Renal pelvis (tissue), 4 donors: Measurements from ENCODE around the gene ITPK1. TPM values are rescaled to one million over a fixed set of nuclear protein-coding genes. Genes with fewer than 3 reads are reported as not detected.
"Not testable (repeated sequence)": the region's sequence is repeated elsewhere in the genome, so short reads cannot be mapped to it uniquely, and the experiment has no call there.

ENCODE experiments used
- DNase-seq: peaks from one replicate; pipeline ENCODE4 v3.0.0-alpha.2; 2013
- polyA plus RNA-seq, 3 donors: library from polyadenylated mRNA; unstranded; fragments of 120-200 nt; gene quantifications; one replicate each; pipeline ENCODE4 v1.2.1, GENCODE V29; 2013; ENCODE audit not compliant: insufficient read length in 3 of 3

The ITPK1 gene
- polyA plus RNA-seq, 3 donors, result 29.8 to 33.6 (median 33.2) TPM

DNA sequence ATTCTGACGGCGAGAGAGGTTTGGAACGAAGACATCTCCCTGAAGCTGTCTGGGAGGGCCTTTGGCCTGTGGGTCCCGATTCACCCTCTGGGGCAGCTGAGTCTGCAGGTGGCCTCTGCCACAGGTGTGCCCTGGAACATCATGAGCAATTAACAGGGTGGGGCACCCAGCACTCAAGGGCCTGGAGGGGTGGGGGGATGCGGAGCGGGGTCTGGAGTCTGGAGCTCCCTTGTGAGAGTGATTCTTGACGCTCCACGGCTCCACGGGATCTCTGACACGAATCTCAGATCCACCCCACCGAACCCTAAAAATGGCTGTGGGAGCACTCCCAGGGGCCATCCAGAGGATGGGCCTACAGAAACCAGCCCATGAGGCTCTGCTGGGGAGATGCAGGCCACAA, 8.3 kb downstream of the ITPK1 start:
- no peak for DNase-seq

DNA sequence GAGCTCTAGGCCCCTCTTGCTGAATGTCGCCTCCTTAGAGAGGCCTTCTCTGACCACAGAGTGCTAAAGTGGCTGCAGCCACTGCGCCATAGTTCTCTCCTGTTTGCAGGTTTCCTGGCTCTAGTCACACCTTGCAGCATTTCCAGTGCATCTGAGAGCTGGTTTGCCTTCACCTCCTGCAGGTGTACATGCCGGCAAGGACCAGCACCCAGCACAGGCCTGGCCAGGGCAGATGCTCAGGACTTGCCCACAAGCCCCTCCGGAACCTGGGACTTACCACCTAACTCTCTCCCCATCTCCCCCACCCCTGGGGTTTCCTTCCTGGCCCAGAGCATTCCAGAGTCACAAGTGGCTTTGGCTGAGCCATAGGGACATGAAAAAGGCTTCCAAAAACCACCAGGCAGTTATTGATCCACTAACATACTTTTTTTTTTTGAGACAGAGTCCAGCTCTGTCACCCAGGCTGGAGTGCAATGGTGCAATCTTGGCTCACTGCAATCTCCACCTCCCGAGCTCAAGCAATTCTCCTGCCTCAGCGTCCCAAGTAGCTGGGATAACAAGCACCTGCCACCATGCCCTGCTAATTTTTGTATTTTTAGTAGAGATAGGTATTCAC, 9.1 kb downstream of the ITPK1 start:
- no peak for DNase-seq

DNA sequence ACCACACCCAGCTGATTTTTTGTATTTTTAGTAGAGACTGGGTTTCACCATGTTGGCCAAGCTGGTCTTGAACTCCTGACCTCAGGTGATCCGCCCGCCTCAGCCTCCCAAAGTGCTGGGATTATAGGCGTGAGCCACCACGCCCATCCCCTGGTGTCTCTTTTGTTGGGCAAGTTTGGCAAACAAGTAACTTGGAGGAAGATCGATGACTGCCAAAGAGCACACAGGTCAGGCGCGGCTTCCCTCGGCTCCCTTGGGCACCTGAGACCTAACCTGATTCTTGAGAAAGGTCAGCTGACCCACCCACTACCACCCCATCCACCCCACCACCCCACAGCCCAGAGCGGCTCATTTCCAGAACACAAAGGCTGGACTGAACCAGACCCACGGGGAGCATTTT, 9.9 kb downstream of the ITPK1 start:
- not testable (repeated sequence) for DNase-seq

DNA sequence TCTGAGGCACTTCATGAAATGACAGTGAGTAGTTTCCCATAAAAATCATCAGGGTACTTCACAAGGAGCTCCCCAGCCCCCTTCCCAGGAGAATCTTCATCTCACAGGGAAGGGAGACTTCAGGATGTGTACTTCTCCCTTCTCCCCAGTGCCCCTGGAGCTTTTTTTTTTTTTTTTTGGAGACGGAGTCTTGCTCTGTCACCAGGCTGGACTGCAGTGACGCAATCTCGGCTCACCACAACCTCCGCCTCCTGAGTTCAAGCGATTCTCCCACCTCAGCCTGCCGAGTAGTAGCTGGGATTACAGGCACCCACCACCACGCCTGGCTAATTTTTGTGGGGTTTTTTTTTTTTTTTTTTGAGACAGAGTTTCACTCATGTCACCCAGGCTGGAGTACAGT, 10.4 kb downstream of the ITPK1 start:
- no peak for DNase-seq

DNA sequence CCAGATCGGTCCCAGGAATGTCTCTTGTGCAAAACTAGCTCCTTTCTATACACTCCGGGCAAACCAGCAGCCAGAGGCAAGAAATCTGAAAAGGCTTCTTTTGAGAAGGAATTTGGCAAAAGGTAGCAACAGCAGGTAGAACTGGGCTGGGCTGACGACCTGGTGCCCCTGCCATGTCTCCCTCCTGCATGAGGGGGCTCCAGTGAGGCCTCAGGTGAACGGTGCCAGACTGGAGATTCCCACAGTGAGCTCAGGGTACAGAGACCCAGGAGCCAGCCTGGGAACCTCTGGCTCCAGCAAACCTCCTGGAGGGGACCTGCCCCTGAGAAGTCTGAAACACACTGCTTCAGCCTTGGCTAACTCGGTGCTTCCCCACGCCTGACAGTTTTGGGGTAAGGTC, 10.8 kb downstream of the ITPK1 start:
- DNase-seq, result no peak

DNA sequence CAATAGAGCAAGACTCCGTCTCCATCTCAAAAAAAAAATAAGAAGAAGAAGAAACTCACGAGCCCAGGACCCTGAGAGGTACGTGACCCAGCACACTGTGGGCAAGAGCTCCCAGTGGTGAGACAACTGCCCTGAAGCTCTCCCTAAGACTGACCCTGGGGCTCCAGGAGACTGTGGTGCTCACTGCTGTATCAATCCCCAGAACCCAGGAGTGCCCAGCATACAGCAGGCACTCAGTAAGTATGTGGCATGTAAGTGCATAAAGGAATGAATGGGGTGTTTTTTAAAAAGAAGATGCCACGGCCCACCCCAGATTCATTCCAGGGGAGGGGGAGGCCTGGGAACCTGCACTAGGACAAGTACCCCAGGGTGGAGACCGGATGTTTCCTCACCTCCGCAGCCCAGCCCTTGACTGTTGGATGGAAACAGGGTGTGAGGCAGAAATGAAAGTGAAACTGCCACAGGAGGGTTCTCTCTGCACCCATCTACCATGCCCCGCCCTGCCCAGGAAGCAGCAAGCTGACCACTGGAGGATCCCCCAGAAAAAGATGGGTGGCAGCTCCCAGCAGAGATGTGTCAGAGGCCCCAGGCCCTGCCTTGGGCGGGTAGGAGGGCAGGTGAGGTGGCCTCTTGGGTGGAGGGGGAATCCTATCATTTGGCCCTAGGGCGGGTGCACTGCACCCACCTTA, 12.2 kb downstream of the ITPK1 start:
- no peak for DNase-seq

DNA sequence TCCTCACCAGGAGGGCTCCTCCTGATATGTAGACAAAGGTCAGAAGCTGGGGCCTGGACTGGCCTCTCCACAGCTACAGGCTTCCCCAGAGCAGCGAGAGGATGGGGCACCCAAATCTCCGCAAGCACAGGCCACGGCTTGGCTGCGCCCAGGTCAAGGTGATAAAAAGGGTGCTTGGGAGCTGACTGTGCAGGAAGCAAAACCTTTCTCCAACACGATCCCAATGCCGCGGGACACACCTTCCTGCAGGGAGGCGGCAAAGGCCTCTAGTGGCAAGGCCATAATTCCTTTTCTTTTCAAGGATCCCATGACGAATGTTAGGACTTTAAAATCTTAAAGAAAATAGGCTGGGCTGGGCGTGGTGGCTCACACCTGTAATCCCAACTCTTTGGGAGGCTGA, 13.6 kb downstream of the ITPK1 start:
- DNase-seq, result no peak

DNA sequence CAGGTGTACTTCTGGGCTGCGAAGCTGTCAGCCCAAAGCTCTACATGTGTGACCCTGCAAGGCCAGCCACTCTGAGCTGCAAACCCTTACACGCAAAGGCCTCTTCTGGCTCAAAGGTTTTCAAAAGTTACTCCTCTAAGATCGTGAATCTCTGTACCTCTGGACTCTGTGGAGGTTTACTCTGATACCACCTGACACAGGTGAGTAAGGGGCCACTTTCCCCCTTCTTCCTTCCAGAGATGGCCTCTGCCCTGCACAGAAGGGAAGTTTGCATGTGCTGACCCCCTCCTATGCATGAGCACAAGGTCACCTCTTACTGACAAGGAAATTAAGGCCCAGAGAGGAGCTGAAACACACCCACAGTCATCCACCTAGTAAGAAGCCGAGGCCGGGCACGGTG, 14.5 kb downstream of the ITPK1 start:
- no peak for DNase-seq

DNA sequence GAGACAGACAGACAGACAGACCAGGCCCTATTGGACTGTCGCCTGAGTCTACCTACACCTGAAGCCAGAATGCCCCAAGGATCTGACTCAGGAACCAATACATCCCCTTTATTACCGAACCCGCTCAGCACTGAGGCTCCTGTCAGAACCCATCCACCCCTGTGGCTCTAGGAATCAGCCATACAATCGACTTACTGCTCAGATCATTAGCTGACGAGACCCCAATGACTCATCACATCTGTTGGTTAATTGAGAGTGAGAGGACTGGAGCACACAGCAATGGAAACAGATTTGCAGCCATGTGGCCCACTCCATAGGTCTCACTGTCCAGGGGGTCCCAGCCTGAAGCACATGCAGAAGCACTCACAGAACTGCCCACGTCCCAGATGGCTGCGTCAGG, 15.2 kb downstream of the ITPK1 start:
- no peak for DNase-seq

DNA sequence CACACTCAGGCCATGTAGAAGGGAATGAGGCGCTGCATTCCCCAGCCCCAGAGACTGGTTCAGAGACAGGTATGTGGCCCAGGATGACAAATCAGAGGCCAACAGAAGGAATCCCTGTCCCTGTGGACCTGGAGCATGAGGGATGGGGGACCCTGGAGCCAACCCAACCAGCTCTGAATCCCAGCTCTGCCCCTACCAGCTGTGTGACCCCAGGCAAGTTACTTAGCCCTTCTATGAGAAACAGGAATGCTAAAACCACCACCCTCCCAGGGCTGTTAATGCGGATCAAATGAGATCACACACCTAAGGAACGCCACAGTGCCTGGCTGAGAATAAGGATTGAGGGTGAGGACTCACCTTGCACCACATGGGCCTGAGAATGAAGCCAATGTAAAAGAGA, 15.6 kb downstream of the ITPK1 start:
- DNase-seq, result no peak

DNA sequence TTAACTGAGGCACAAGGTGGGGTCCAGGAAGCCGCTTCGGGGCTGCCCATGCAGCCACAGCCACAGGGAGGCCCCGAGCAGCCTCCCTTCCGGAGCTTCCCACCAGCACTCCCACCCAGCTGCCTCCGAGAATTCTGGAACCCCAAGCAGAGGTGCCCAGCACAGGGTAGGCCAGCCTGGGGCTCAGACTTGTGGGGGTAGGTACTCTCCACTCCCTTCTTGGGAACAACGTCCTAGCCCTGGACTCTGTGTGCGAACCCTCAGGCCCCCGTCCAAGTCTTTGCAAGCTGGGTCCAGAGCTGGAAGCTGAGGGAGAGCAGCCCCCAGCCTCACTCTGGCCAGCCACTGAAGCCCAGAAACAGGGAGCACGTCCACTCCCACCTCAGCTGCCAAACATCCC, 16.1 kb downstream of the ITPK1 start:
- DNase-seq, result no peak

DNA sequence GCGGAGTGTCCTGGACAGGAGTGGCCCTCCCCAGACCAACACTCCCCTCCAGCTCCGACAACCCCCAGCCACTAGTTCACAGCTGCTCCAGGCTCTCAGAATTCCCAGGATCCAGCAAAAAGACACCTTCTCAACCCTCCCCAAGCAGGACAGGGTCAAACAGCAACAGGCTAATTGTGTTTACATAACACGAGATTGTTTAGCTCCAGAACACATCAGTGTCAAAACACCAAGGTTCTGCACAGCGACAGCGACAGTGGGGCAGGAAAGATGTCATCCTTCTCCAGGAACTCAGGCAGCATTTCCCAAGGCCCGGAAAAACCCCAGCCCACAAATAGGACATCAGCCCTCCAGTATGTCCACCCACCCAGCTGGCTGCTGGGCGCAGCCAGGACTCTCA, 16.5 kb downstream of the ITPK1 start:
- DNase-seq, result no peak

DNA sequence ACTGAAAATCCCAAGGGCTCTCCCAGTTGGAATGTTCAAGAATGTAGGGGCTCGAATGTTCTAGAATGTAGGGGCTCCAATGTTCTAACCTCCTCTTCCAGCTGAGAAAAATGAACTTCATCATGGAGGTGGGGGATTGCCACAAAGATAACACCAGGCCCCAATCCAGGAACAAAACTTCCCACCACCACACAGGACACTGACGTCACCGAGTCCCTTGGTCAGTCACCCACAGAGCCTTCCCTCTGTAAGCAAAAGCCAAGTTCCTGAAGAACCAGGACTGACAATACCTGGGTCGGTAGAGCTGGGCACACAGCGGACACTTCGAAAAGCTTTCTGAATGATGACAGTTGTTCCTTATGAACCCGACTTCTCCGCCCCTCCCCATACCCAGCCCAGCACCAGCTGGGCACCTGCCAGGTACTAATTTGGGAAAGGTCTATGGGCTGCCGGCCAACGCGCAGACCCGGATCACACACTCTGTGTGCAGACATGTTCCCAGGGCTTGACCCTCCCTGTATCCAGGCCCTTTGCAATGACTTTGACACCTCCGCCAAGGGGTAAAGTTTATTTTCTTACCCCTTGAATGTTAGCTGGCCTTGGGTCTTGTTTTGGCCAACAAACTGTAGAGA, 18.9 kb downstream of the ITPK1 start:
- no peak for DNase-seq

DNA sequence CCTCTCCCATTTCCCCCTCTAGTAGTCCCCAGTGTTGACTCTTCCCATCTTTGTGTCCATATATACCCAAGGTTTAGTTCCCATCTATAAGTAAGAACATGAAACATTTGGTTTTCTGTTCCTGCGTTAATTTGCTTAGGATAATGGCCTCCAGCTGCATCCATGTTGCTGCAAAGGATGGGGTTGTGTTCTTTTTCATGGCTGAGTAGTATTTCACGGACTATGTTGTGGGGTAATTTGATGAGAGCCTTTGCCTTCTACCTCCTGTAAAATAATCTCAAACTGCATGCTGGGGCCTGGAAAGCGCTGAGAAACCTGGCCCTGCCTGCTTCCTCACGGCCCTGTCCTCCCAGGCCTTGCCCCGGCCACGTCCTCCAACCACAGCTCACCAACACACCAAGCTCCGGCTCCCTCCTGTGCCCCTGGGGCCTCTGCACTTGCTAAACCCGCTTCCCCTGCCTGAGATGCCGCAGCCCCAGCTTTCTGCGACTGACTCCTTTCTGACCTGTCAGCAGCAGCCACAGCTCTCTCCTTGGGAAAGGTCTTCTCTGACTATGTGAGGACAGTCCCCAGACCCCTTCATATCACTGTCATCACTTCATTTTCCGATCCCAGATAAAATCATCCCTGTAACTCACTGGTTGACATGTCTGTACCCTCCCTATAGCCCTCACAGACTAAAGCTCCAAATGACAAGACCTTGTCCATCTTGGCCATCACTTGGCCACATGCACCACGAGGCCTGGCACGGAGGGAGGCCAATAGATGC, 19.8 kb downstream of the ITPK1 start:
- DNase-seq, result no peak

DNA sequence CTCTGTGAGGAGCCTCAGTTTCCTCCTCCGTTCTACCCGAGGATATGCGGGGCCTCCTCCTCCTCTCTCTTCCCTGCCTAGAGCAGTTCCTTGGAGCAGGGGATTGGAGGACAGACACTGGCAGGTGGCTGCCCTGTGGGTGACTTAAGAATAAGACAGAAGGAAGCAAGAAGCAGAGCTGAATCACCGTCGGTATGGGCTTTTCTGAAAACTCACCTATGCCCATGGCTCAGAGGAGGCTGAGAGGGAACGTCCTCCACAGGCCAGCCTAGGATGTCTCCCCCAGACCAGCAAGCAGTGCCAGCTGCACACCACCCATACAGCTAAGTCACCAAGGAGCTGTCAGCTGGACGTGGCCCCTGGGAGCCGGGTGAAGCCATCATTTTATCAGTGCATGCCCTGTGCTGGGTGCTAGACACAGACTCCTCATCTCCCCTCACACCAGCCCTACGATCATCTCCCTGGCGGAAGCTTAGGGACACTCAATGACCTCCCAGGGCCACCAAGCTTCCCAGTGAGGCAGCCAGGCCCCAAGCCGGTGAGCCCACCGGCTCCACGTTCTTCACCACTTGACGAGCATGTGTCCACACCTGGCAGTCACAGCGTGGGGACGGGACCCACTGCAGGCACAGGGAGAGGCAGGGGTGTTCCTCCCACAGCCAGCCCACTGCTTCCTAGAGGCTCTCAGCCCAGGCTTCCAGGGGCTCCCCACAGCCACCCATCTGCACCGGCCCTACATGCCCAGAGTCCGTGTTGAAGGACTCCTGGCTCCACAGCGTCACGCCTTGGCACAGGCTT, 21.4 kb downstream of the ITPK1 start:
- DNase-seq, result no peak

DNA sequence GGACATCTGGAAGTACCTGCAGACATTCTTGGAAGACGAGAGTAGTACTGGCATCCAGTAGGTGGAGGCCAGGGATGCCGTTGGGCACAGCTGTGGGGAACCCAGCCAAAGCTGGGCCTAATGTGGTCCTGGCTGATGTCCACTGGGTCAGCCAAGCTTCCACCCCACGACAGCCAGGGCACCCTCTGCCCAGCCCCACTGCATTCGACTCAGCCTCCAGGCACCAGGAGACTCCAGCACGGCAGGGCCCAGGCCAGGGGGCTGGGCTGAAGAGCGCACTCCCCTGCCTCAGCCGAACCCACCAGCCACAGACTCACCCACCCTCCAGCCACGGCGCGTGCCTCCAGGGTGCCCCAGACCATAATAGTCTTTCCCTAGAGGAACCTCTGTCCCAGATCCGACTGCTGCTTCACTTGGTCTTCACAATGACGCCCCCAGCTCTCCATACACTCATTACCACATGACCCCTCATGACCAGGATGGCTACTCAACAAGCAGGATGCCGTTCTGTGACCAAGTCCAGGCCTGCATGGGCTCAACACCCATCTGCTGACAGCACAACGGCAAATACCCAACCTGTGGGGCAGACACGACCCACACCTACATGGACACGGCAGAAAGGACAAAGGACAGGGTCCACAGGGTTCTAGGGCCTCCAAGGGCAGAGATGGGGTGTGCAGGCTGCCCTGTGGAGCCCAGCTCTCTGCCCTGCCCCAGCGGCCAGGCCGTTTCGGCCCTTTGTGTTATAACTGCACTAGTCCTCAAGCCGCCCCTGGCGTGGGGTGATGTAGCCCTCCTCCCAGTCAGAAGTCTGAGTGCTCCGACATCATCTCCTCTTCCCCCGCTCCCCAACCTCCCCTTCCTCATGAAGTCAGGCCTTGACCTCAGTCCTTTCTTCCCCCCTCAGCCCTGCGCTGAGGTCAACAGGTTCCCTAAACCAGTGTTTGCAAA, 22.8 kb downstream of the ITPK1 start:
- no peak for DNase-seq

DNA sequence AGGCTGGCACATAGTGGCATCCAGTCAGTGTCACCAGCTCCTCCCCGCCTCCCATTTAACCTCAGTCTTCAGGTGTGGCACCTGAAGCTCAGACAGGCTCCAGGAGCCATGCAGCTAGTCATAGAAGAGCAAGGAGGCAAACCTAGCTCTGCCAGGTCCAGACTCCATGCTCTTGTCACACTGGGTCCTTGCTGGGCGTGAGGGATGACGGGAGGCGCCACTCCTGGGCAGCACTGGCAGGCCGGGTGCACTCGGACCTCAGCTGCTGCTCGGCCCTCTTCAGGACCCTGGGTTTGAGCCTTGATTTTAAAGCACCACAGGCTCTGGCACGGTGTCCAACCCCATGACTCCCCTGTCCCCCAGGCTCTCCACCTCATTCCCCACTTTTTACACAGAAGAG, 24.1 kb downstream of the ITPK1 start:
- DNase-seq, result no peak

DNA sequence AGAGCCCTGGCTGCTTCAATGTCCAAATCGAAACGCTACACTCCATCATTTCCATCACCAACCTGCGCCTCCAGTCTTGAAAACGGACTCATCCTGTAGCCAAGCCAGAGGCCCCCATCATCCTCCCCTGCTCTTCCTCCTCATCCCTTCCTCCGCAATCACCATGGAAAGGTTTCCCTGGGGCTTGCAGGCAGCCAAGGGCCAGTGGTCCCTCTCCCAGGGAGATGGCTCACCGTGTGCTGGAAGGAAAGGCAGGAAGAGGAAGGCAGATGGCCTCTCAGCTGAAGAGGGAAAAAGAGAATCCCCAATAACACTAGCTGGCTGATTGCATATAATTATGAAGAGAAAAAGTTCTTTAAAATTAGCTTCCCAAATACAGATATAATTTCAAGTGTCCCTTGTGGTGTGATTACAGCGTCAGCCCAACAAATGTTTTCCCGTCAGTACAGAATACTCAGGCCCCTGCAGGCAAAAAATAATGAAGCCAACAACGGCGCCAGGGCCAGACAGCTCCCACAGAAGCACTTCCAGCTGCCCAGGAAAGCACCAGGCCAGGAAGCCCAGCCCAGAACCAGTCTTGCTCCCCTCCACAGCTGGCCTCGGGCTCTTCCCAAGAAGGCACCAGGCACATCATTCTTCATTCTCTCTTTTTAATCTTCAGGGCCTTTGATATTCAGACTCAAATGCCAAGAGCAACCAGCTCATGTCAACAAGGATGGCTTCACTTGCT, 24.7 kb downstream of the ITPK1 start:
- no peak for DNase-seq

DNA sequence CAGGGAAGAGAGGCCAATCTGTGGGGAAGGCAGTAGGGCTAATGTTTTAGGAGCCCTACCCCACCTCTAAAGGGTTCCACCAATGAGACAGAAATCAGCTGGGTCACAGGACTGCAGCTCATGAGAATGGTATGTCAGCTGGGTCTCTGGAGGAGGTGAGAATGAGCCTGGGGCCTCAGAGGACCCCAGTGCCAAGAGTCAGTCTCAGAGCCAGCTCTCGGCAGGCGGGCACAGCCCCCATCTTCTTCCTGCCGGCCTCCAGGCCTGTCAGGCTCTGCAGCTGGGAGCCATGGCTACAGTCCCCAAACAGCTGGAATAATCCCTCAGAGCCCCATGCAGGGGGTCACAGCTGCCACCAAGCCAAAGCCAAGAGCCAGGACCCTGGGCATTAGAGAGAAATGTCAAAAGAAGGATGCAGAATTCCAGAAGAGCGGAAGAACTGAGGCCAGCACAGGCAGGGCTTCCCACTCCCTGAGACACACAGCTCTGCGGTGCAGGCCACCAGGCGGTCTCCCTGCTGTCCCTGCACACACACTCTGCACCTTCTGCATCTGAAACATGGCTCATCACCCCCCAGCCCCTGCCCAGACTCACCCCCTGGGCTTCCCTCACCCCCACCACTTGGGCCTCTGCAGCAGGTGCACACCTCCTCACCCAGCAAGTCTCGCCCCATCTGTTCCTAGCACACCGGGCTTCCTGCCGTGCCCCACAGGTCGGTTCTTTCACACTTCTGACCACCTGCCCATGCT, 26.0 kb downstream of the ITPK1 start:
- no peak for DNase-seq
